ENCODE measurements around the gene PTCHD4.

The PTCHD4 gene

GRCh38 chr6:48075181-48075580, 35.8 kb downstream of the PTCHD4 start:
- no peaks in the 10 kb centered on the region for H3K9me3 ChIP-seq
- TF ChIP-seq CTCF (IDR thresholded peaks at IDR 0.05) = no peak

DNA sequence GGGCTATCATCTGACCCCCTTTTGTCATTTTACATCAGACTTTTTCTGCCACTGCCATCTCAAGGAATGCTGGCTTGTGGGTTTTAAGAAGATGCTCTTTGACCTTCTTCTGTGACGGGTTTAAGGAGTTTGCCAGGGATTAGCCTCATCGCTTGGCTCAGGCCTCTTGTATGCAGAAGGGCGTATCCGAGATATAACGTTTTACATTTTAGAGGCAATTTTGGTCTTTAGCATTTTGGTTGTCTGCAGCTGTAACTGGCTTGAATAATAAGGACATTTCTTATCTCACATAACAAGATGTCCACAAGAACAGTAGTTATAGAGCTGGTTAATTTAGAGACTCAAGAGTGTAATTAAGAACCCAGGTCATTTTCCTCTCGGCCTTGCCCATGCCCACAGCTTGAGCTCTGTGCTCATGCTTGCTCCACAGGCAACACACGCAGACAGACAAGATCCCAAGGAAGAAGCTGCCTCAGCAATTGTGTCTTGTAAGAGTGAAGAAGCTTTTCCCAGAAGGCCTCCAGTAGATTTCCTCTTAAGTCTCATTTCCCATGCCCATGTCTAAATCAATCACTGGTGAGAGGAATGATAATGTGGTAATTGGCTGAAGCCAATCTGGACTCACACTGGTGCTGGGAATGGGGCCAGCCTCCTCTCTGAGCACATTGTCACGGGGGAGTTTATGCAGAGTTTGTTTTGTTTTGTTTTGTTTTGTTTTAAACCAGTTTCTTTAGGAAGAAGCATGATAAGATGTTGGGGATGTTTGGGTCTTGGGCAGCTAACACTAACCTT, 36.8 kb downstream of the PTCHD4 start:
- Histone ChIP-seq H3K36me3 (no peaks in the 10 kb centered on the region), H3K27ac (no peak overlapping the region), H3K4me3 (ENCODE audit: low read depth in 1 of 2, low read length in 1 of 2) (no peak overlapping the region), H3K4me1 (ENCODE audit: control insufficient read depth in 1 of 2, insufficient read depth in 1 of 2, low read depth in 1 of 2, low read length in 1 of 2) (no peaks in the 10 kb centered on the region), H3K9me3 (no peaks in the 10 kb centered on the region), H3K27me3 (peaks cover 19% of the 10 kb centered on the region)
- TF ChIP-seq CTCF (IDR thresholded peaks at IDR 0.05) = no peak

More at GRCh38 chr6:48075181-48075580, 35.8 kb downstream of the PTCHD4 start:
- peaks cover 9% of the 10 kb centered on the region for H3K27me3 ChIP-seq
- H3K4me1 ChIP-seq (ENCODE audit: control insufficient read depth in 1 of 2, insufficient read depth in 1 of 2, low read depth in 1 of 2, low read length in 1 of 2) = no peaks in the 10 kb centered on the region
- H3K27ac ChIP-seq = no peak overlapping the region
- H3K4me3 ChIP-seq (ENCODE audit: low read depth in 1 of 2, low read length in 1 of 2) = no peak overlapping the region
- no peaks in the 10 kb centered on the region for H3K36me3 ChIP-seq

- Histone ChIP-seq H3K36me3 (no peaks in the 10 kb centered on the region), H3K27ac (no peak overlapping the region), H3K27me3 (peaks cover 42% of the 10 kb centered on the region), H3K9me3 (no peaks in the 10 kb centered on the region), H3K4me1 (ENCODE audit: control insufficient read depth in 1 of 2, insufficient read depth in 1 of 2, low read depth in 1 of 2, low read length in 1 of 2) (no peaks in the 10 kb centered on the region), H3K4me3 (ENCODE audit: low read depth in 1 of 2, low read length in 1 of 2) (no peak overlapping the region)
- TF ChIP-seq CTCF (IDR thresholded peaks at IDR 0.05) = no peak
Observed at GRCh38 chr6:48071833-48072232, 39.2 kb downstream of the PTCHD4 start.

- no peaks in the 10 kb centered on the region for H3K36me3 ChIP-seq
- no peaks in the 10 kb centered on the region for H3K4me1 ChIP-seq (ENCODE audit: control insufficient read depth in 1 of 2, insufficient read depth in 1 of 2, low read depth in 1 of 2, low read length in 1 of 2)
- H3K4me3 ChIP-seq (ENCODE audit: low read depth in 1 of 2, low read length in 1 of 2) = no peak overlapping the region
- H3K27me3 ChIP-seq = peaks cover 43% of the 10 kb centered on the region
- H3K9me3 ChIP-seq = no peaks in the 10 kb centered on the region
- TF ChIP-seq CTCF (IDR thresholded peaks at IDR 0.05) = no peak
- H3K27ac ChIP-seq = no peak overlapping the region
Observed at GRCh38 chr6:48069280-48069679, 41.7 kb downstream of the PTCHD4 start.

DNA sequence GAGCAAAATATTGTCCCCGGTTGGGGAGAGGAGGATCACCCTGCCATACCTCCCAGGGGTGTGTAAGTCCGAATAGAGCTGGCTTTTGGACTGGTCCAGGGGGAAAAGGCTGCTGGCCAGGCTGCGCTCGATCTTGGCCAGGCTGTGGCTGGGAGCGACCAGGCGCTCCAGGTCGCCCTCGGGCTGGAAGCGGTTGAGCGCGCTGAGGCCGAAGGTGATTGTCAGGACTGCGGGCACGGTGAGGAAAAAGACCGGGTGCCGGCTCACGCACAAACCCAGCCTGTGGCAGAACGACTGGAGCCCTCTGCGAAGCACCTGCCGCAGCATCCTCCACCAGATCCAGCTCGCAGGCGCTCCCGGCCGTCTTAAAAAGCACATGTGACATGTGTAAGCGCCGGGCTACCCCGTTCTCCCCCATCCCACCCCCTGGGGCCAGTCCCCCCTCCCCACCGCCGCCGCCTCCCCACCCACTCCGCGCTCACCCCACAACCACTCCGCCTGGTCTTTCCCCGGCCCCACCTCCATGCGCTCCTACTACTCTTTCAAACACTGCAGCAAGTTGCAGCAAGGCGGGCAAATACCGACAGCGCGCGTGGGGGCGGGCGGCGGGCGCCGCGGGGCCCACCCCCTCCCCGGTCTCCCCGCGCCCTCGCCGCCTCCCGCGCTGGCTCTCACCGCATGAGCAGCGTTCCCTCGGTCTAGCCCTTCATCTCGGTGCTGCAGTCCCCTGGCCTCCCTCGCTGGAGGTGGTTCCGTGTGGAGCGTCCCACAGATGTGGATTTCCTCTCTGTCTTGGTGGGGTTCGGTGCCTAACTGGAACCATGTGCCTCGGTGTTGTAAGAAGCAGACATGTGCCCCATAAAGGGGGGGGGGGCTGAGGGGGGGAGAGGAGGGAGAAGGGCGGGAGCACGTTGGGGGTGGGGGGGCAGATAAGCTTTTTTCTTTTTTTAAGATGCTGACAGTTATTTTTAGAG, 42.4 kb downstream of the PTCHD4 start:
- no peak for TF ChIP-seq CTCF (IDR thresholded peaks at IDR 0.05)
- no peaks in the 10 kb centered on the region for H3K36me3 ChIP-seq
- no peak overlapping the region for H3K4me3 ChIP-seq (ENCODE audit: low read depth in 1 of 2, low read length in 1 of 2)

More for the DNA sequence above, 42.4 kb downstream of the PTCHD4 start:
- H3K4me1 ChIP-seq (ENCODE audit: control insufficient read depth in 1 of 2, insufficient read depth in 1 of 2, low read depth in 1 of 2, low read length in 1 of 2) = no peaks in the 10 kb centered on the region
- H3K27me3 ChIP-seq = peaks cover 43% of the 10 kb centered on the region
- no peak overlapping the region for H3K27ac ChIP-seq
- no peaks in the 10 kb centered on the region for H3K9me3 ChIP-seq

Measured in neutrophil (primary cell).